ENCODE measurements around the gene FBXL7.

Gene FBXL7

GRCh38 chr5:15704397-15704947 is 204.5 kb downstream of the FBXL7 start:
- no peak overlapping the region for H3K4me2 ChIP-seq (ENCODE audit: low read length)
- H3F3A ChIP-seq (ENCODE audit: control insufficient read depth, insufficient read depth) = no peaks in the 10 kb centered on the region
- H3K4me3 ChIP-seq (ENCODE audit: low read length) = no peak overlapping the region
- H3K36me3 ChIP-seq (ENCODE audit: control insufficient read depth, low read length) = no peaks in the 10 kb centered on the region
- H3K9me2 ChIP-seq (replicated peaks; ENCODE audit: control insufficient read depth, low read length) = no peaks in the 10 kb centered on the region; the same call in 1 of the 2 replicates
- H4K20me1 ChIP-seq (ENCODE audit: control insufficient read depth, insufficient read depth, low read depth, low read length) = no peaks in the 10 kb centered on the region
- H3K9me3 ChIP-seq (ENCODE audit: control insufficient read depth, insufficient read depth, low read length) = no peaks in the 10 kb centered on the region
- no peaks in the 10 kb centered on the region for H3K79me2 ChIP-seq (ENCODE audit: control insufficient read depth, low read length)
- no peaks in the 10 kb centered on the region for H3K4me1 ChIP-seq (ENCODE audit: control insufficient read depth, low read length)
- no peak for TF ChIP-seq EZH2phosphoT487 (IDR thresholded peaks at IDR 0.05; ENCODE audit: borderline replicate concordance, low read length)
- no peak for TF ChIP-seq CTCF (IDR thresholded peaks at IDR 0.05; ENCODE audit: low read depth, low read length, poor library complexity, severe bottlenecking)
- H3K27ac ChIP-seq (ENCODE audit: low read depth, low read length) = no peak overlapping the region
- H3K27me3 ChIP-seq (ENCODE audit: control insufficient read depth, low read length) = no peaks in the 10 kb centered on the region

- TF ChIP-seq CTCF (IDR thresholded peaks at IDR 0.05; ENCODE audit: low read depth, low read length, poor library complexity, severe bottlenecking) = no peak
- no peak for TF ChIP-seq EZH2phosphoT487 (IDR thresholded peaks at IDR 0.05; ENCODE audit: borderline replicate concordance, low read length)
- Histone ChIP-seq H3K9me3 (ENCODE audit: control insufficient read depth, insufficient read depth, low read length) (no peaks in the 10 kb centered on the region), H3K9me2 (replicated peaks; ENCODE audit: control insufficient read depth, low read length) (no peaks in the 10 kb centered on the region; the same call in 1 of the 2 replicates), H3K27ac (ENCODE audit: low read depth, low read length) (no peak overlapping the region), H3K79me2 (ENCODE audit: control insufficient read depth, low read length) (no peaks in the 10 kb centered on the region), H3K4me3 (ENCODE audit: low read length) (no peak overlapping the region), H3K27me3 (ENCODE audit: control insufficient read depth, low read length) (no peaks in the 10 kb centered on the region), H3F3A (ENCODE audit: control insufficient read depth, insufficient read depth) (no peaks in the 10 kb centered on the region), H3K4me1 (ENCODE audit: control insufficient read depth, low read length) (no peaks in the 10 kb centered on the region), H3K4me2 (ENCODE audit: low read length) (no peak overlapping the region), H3K36me3 (ENCODE audit: control insufficient read depth, low read length) (no peaks in the 10 kb centered on the region), H4K20me1 (ENCODE audit: control insufficient read depth, insufficient read depth, low read depth, low read length) (no peaks in the 10 kb centered on the region)
Observed at GRCh38 chr5:15707631-15708030, 207.7 kb downstream of the FBXL7 start.

GRCh38 chr5:15711892-15712291 is 211.9 kb downstream of the FBXL7 start:
- H3K36me3 ChIP-seq (ENCODE audit: control insufficient read depth, low read length) = no peaks in the 10 kb centered on the region
- H3K27me3 ChIP-seq (ENCODE audit: control insufficient read depth, low read length) = no peaks in the 10 kb centered on the region

More at GRCh38 chr5:15711892-15712291, 211.9 kb downstream of the FBXL7 start:
- Histone ChIP-seq H3F3A (ENCODE audit: control insufficient read depth, insufficient read depth) (no peaks in the 10 kb centered on the region), H3K27ac (ENCODE audit: low read depth, low read length) (no peak overlapping the region), H3K4me3 (ENCODE audit: low read length) (no peak overlapping the region), H4K20me1 (ENCODE audit: control insufficient read depth, insufficient read depth, low read depth, low read length) (no peaks in the 10 kb centered on the region), H3K4me2 (ENCODE audit: low read length) (no peak overlapping the region), H3K79me2 (ENCODE audit: control insufficient read depth, low read length) (no peaks in the 10 kb centered on the region), H3K4me1 (ENCODE audit: control insufficient read depth, low read length) (no peaks in the 10 kb centered on the region), H3K9me3 (ENCODE audit: control insufficient read depth, insufficient read depth, low read length) (no peaks in the 10 kb centered on the region), H3K9me2 (replicated peaks; ENCODE audit: control insufficient read depth, low read length) (no peaks in the 10 kb centered on the region)
- TF ChIP-seq EZH2phosphoT487 (IDR thresholded peaks at IDR 0.05; ENCODE audit: borderline replicate concordance, low read length) (no peak), CTCF (IDR thresholded peaks at IDR 0.05; ENCODE audit: low read depth, low read length, poor library complexity, severe bottlenecking) (no peak)
